Kidney (tissue), 14 donors: ENCODE measurements around the gene IFI16. TPM values are rescaled to one million over a fixed set of nuclear protein-coding genes. Genes with fewer than 3 reads are reported as not detected.

ENCODE experiments used
- DNase-seq, 5 donors: peaks; one replicate each; pipeline ENCODE4 v3.0.0-alpha.2; 2013 to 2020
- FAIRE-seq: peaks from 2 replicates; lab custom pipeline; 2012; peaks lifted over from hg19 to GRCh38; lab: Jason Lieb, UNC
- H3K27ac ChIP-seq, 2 donors: one replicate each; pipeline ENCODE4 v1.7.0; 2013; ENCODE audit warnings: low read depth in 2 of 2, low read length in 2 of 2, inconsistent platforms in 1 of 2
- H3K27me3 ChIP-seq: one replicate; pipeline ENCODE4 v1.7.1; 2013; ENCODE audit warnings: low read length, inconsistent platforms; ENCODE audit not compliant: control insufficient read depth, insufficient read depth
- H3K36me3 ChIP-seq, 3 donors: one replicate each; pipeline versions ENCODE4 v1.7.0 to v1.7.1; 2013; ENCODE audit warnings: low read length in 3 of 3, control low read depth in 1 of 3, inconsistent platforms in 1 of 3; ENCODE audit not compliant: insufficient read depth in 3 of 3, control insufficient read depth in 2 of 3
- H3K4me1 ChIP-seq, 3 donors: one replicate each; pipeline versions ENCODE4 v1.7.0 to v1.7.1; 2013; ENCODE audit warnings: low read length in 3 of 3, inconsistent platforms in 1 of 3, low read depth in 1 of 3; ENCODE audit not compliant: control insufficient read depth in 2 of 3, insufficient read depth in 2 of 3
- H3K4me3 ChIP-seq, 3 donors: one replicate each; pipeline versions ENCODE4 v1.7.0 to v1.8.1; 2013; ENCODE audit warnings: low read length in 3 of 3, control low read depth in 1 of 3, inconsistent platforms in 1 of 3
- H3K9ac ChIP-seq, 3 donors: one replicate each; pipeline versions ENCODE4 v1.7.0 to v1.7.1; 2013; ENCODE audit warnings: low read length in 3 of 3, control low read depth in 1 of 3, inconsistent platforms in 1 of 3
- H3K9me3 ChIP-seq, 3 donors: one replicate each; pipeline versions ENCODE4 v1.7.0 to v1.7.1; 2013; ENCODE audit warnings: low read length in 3 of 3, control low read depth in 1 of 3, inconsistent platforms in 1 of 3; ENCODE audit not compliant: control insufficient read depth in 2 of 3, insufficient read depth in 1 of 3
- CTCF ChIP-seq: IDR thresholded peaks from 3 replicates; pipeline ENCODE4 v1.5.1; 2012; ENCODE audit warnings: mild to moderate bottlenecking, moderate library complexity, borderline replicate concordance; ENCODE audit not compliant: insufficient read depth; ENCODE audit errors: extremely low read depth
- intact Hi-C: fragments of 100-400 bp; cut with DNase I; formaldehyde crosslinking; loops from one replicate; pipeline ENCODE4 v1.11.1; 2022
- polyA plus RNA-seq: library from polyadenylated mRNA; stranded (reverse); fragments of 350-450 nt; fragmentation: Illumina TruSeq; extraction: RNeasy Lipid Tissue Mini Kit (QIAGEN cat#74804); gene quantifications from one replicate; pipeline ENCODE4 v1.2.3, GENCODE V29; 2014; ENCODE audit warnings: low read depth, low replicate concordance; ENCODE audit not compliant: insufficient read depth
- total RNA-seq: library from RNA; stranded (reverse); fragmentation: NEBNext Ultra II Directional; extraction: Animal tissue kit (Norgen Biotek cat#: 25700); gene quantifications from one replicate; pipeline ENCODE4 v1.2.1, GENCODE V29; 2021
- donor health status: control.
- donor health status: control.
- donor health status: control.
- donor health status: control.
- donor health status: control.
- donor health status: DM: yes; HTN: yes; CAD: no.
- donor health status: Normal renal cell carcinoma (clear cell type).

The IFI16 gene
- total and polyA plus RNA-seq, 2 donors from 2014 or later: 30.0 to 91.8 TPM

DNA sequence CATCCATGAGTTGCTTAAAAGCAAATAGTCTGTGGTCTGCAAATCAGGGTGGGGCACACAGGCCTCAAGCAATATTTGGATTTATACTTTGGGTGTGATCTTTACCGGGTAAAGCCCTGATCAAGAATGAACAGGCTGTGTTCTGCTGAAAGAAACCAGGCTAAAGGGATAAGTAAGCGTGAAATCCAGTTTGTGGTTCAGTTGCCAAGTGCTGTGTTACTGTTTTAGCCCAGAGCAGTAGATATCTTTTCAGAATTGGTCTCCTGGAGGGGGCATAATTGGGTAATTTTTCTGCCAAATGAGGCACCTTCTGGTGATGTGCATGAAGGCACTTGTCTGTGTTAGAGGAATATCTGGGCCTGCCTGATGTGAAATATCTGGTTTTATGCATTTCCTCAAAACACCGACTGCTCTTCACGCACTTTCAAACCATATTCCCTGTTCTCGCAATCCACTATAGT, 45.5 kb downstream of the IFI16 start:
- FAIRE-seq (no peak), DNase-seq (no peak)
- no peak overlapping the region for H3K27ac ChIP-seq
- H3K27me3 ChIP-seq: no peaks in the 10 kb centered on the region
- intact Hi-C loops: no loop called here
- TF ChIP-seq CTCF: no peak
- H3K9me3 ChIP-seq: no peaks in the 10 kb centered on the region
- no peak overlapping the region for H3K9ac ChIP-seq
- H3K4me1 ChIP-seq: no peaks in the 10 kb centered on the region
- H3K36me3 ChIP-seq: peaks cover 0 to 7% (median 5%) of the 10 kb centered on the region in 3 donors
- H3K4me3 ChIP-seq: no peak overlapping the region

DNA sequence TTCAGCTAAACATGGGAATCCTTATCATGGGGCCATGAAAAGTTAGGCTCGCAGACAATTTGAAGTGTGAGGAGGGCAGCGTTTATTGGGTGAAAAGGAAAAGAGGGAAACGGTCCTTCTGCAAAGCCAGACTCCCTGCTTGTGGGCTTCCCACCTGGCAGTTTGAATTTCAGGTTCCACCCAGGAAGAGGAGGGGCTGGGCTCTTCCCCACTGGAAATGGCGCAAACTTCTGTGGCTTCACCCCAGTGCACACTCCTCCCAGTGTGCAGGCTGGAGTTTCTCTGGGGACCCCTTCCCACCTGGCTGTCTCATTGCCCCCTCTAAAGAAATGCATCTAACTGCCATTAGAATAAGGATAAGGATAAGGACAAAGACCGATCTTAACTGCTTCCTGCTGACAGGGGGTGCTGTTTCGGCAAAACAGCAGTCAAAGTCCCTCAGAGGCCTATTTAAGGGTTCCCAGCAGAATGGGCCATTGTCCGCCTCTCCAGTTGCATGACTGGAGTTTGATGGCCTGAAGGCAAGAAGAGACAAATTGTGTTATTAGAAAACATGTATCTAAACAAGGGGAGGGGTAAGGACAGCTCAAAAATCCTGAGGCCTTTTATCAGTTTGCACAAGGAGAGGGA, 46.5 kb downstream of the IFI16 start:
- TF ChIP-seq CTCF: no peak
- Histone ChIP-seq H3K9me3 (no peaks in the 10 kb centered on the region), H3K4me1 (no peaks in the 10 kb centered on the region), H3K4me3 (no peak overlapping the region), H3K27me3 (no peaks in the 10 kb centered on the region), H3K36me3 (peaks cover 0 to 7% (median 5%) of the 10 kb centered on the region in 3 donors), H3K27ac (no peak overlapping the region), H3K9ac (no peak overlapping the region)
- intact Hi-C loops: no loop called here
- no peak for DNase-seq
- no peak for FAIRE-seq

- no peaks in the 10 kb centered on the region for H3K9me3 ChIP-seq
- FAIRE-seq (no peak), DNase-seq (no peak)
- H3K27ac ChIP-seq: no peak overlapping the region
- intact Hi-C loops: no loop called here
- no peak for TF ChIP-seq CTCF
- H3K27me3 ChIP-seq: no peaks in the 10 kb centered on the region
- H3K4me1 ChIP-seq: no peaks in the 10 kb centered on the region
- H3K36me3 ChIP-seq: no peaks in the 10 kb centered on the region
- no peak overlapping the region for H3K9ac ChIP-seq
- H3K4me3 ChIP-seq: no peak overlapping the region
Measured at GRCh38 chr1:159058751-159059150, 49.0 kb downstream of the IFI16 start.

GRCh38 chr1:159065106-159065505, 55.4 kb downstream of the IFI16 start:
- TF ChIP-seq CTCF: no peak
- Histone ChIP-seq H3K27me3 (no peaks in the 10 kb centered on the region), H3K36me3 (no peaks in the 10 kb centered on the region), H3K9ac (no peak overlapping the region), H3K27ac (no peak overlapping the region), H3K9me3 (no peaks in the 10 kb centered on the region), H3K4me1 (no peaks in the 10 kb centered on the region), H3K4me3 (no peak overlapping the region)
- DNase-seq: no peak
- intact Hi-C loops: no loop called here
- FAIRE-seq: no peak
